Measurements from ENCODE around the gene ASIC2.

ASIC2 gene

DNA sequence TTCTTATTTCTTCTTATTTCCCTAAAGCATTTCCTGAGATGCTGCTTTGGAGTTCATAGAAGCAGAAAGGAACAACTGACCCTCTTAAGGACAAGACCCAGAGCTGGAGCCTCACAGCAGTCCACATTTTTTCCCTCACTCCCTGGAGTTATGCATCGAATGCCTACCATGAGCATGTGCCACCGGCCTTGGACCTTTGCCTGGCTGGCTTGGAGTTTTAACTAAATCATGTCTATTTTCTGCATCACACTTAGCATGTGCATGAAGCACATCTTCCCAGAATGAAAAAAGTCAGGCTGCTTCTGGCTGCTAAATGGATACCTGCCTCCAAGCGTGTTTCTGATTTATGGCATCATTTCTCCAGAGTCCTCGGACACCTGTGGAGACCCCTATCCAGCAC is 196.9 kb downstream of the ASIC2 start:
- no peaks in the 10 kb centered on the region for H3K79me2 ChIP-seq (ENCODE audit: insufficient read depth, low read length)
- H3K4me2 ChIP-seq (ENCODE audit: low read length): no peak overlapping the region
- no peaks in the 10 kb centered on the region for H3K9me3 ChIP-seq (ENCODE audit: low read length)
- H3K4me1 ChIP-seq (ENCODE audit: insufficient read depth, low read length, severe bottlenecking): no peaks in the 10 kb centered on the region
- no peaks in the 10 kb centered on the region for H3K36me3 ChIP-seq (ENCODE audit: insufficient read depth, low read length)
- TF ChIP-seq EZH2 (IDR thresholded peaks at IDR 0.05; ENCODE audit: borderline replicate concordance, low read length): no peak
- TF ChIP-seq, protein P1, sequence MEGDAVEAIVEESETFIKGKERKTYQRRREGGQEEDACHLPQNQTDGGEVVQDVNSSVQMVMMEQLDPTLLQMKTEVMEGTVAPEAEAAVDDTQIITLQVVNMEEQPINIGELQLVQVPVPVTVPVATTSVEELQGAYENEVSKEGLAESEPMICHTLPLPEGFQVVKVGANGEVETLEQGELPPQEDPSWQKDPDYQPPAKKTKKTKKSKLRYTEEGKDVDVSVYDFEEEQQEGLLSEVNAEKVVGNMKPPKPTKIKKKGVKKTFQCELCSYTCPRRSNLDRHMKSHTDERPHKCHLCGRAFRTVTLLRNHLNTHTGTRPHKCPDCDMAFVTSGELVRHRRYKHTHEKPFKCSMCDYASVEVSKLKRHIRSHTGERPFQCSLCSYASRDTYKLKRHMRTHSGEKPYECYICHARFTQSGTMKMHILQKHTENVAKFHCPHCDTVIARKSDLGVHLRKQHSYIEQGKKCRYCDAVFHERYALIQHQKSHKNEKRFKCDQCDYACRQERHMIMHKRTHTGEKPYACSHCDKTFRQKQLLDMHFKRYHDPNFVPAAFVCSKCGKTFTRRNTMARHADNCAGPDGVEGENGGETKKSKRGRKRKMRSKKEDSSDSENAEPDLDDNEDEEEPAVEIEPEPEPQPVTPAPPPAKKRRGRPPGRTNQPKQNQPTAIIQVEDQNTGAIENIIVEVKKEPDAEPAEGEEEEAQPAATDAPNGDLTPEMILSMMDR (IDR thresholded peaks at IDR 0.05; ENCODE audit: low read length): no peak
- no peak overlapping the region for H2AFZ ChIP-seq (ENCODE audit: low read length)
- H3K9ac ChIP-seq (ENCODE audit: low read length): no peak overlapping the region
- no peak overlapping the region for H3K27ac ChIP-seq (ENCODE audit: low read depth, low read length, poor library complexity, severe bottlenecking)
- no peak overlapping the region for H3K4me3 ChIP-seq (ENCODE audit: low read depth, low read length, poor library complexity, severe bottlenecking)
- no peaks in the 10 kb centered on the region for H4K20me1 ChIP-seq (ENCODE audit: insufficient read depth, low read length)
- no peaks in the 10 kb centered on the region for H3K9me2 ChIP-seq (ENCODE audit: low read depth, low read length)
- H3F3A ChIP-seq (ENCODE audit: insufficient read depth, low read length): no peaks in the 10 kb centered on the region
- no peaks in the 10 kb centered on the region for H3K27me3 ChIP-seq (ENCODE audit: insufficient read depth, low read length)

DNA sequence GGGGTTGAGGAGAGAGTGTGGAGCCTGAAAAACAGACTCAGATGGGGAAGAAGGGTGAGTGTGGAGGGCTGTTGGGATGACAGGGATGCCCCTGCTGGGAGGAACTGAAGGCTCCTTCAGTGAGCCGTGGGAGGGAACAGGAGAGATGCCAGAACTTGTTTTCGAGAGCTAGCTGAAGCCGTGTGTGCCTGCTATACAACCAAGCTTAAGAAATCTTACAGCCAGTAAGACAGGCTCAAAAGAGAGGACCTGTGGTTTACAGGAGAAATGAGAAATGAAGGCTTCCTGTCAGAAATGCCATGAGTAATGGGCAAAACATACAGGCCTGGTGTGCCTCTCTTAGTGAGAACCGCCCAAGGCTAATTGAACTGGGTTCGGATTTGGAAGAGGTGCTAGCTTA is 201.8 kb downstream of the ASIC2 start:
- Histone ChIP-seq H3K27me3 (ENCODE audit: insufficient read depth, low read length) (no peaks in the 10 kb centered on the region), H3K4me2 (ENCODE audit: low read length) (no peak overlapping the region), H3K4me3 (ENCODE audit: low read depth, low read length, poor library complexity, severe bottlenecking) (no peak overlapping the region), H4K20me1 (ENCODE audit: insufficient read depth, low read length) (no peaks in the 10 kb centered on the region), H3K9me2 (ENCODE audit: low read depth, low read length) (no peaks in the 10 kb centered on the region), H3K27ac (ENCODE audit: low read depth, low read length, poor library complexity, severe bottlenecking) (no peak overlapping the region), H3F3A (ENCODE audit: insufficient read depth, low read length) (no peaks in the 10 kb centered on the region), H3K79me2 (ENCODE audit: insufficient read depth, low read length) (no peaks in the 10 kb centered on the region), H3K4me1 (ENCODE audit: insufficient read depth, low read length, severe bottlenecking) (no peaks in the 10 kb centered on the region), H3K9ac (ENCODE audit: low read length) (no peak overlapping the region), H3K36me3 (ENCODE audit: insufficient read depth, low read length) (no peaks in the 10 kb centered on the region), H3K9me3 (ENCODE audit: low read length) (no peaks in the 10 kb centered on the region), H2AFZ (ENCODE audit: low read length) (no peak overlapping the region)
- TF ChIP-seq EZH2 (IDR thresholded peaks at IDR 0.05; ENCODE audit: borderline replicate concordance, low read length): no peak
- TF ChIP-seq, protein P1 (IDR thresholded peaks at IDR 0.05; ENCODE audit: low read length): no peak

DNA sequence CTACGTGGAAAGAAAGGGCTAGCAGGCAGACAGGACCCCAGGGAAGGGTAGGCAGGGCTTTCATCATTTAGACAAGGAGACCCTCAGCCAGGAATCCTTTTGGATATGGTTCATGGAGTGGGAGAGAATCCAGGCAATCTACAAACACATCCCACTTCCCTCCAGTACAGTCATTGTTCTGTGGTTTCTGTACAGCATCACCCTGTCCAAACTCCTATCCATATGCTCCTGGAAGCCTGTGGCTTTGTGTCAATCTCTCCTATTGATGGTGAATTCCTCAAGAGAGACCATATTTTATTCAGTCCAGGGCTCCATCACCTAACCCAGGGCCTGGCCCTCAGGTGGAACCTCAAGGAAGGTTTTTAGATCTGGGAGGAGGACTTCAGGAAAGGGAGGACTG is 202.3 kb downstream of the ASIC2 start:
- H3F3A ChIP-seq (ENCODE audit: insufficient read depth, low read length): no peaks in the 10 kb centered on the region
- H4K20me1 ChIP-seq (ENCODE audit: insufficient read depth, low read length): no peaks in the 10 kb centered on the region
- H3K9ac ChIP-seq (ENCODE audit: low read length): no peak overlapping the region
- no peaks in the 10 kb centered on the region for H3K79me2 ChIP-seq (ENCODE audit: insufficient read depth, low read length)
- no peaks in the 10 kb centered on the region for H3K9me2 ChIP-seq (ENCODE audit: low read depth, low read length)
- H3K9me3 ChIP-seq (ENCODE audit: low read length): no peaks in the 10 kb centered on the region
- no peaks in the 10 kb centered on the region for H3K27me3 ChIP-seq (ENCODE audit: insufficient read depth, low read length)
- H3K4me2 ChIP-seq (ENCODE audit: low read length): no peak overlapping the region
- no peaks in the 10 kb centered on the region for H3K4me1 ChIP-seq (ENCODE audit: insufficient read depth, low read length, severe bottlenecking)
- no peak for TF ChIP-seq EZH2 (IDR thresholded peaks at IDR 0.05; ENCODE audit: borderline replicate concordance, low read length)
- TF ChIP-seq, protein P1 (IDR thresholded peaks at IDR 0.05; ENCODE audit: low read length): no peak
- H3K4me3 ChIP-seq (ENCODE audit: low read depth, low read length, poor library complexity, severe bottlenecking): no peak overlapping the region
- H2AFZ ChIP-seq (ENCODE audit: low read length): no peak overlapping the region
- no peak overlapping the region for H3K27ac ChIP-seq (ENCODE audit: low read depth, low read length, poor library complexity, severe bottlenecking)
- no peaks in the 10 kb centered on the region for H3K36me3 ChIP-seq (ENCODE audit: insufficient read depth, low read length)

Measured in OCI-LY1 (cell line).